ENCODE results near the gene PGBD5.

Gene PGBD5

DNA sequence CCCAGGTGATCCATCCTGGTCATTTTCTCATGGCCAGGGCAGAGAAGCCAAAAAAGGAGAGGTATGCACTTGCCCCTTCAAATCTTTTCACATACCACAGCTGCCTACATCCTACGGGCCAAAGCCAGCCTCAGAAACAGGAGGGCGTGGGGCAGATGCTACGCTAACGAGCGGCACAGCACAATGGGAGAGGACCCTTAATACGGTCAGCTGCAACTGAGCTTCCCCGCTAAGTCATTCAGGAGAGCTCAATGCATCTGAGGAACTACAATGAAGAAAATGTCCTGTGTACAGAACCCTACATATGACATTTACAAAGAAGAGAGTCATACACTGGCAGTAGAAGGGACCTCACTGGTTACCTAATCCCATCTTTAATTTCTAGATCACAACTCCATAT is 78.2 kb downstream of the PGBD5 start:
- no peak for DNase-seq (ENCODE audit: low spot score)

DNA sequence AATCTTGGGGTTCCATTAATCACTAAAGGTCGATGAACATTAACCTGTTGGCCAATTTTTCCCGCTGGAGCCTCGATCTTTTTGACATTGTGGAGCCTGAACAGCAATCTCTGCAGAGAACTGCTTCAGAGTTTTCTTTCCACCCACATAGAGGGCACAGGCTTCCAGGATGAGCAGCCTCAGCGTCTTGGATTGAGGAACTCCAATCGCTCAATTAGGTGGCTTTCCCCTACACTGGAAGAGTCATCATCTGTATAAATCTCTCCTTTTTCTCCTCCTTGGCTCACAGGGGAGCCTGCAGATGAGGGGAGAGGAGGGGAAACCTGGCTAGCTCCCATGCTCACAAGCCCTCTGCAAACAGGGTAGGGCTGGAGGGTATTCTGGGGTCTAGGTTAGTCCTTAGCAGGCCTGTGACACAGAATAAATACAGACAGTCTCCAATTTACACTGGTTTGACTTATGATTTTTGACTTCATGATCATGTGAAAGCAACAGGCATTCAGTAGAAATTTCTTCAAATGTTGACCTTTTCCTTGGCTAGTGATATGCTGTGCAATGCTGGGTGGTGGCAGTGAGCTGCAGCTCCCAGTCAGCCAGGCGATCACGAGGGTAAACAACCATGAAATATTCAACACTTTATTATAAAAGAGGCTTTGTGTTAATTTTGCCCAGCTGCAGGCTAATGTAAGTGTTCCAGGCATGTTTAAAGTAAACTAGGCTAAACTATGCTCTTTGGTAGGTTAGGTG is 80.8 kb downstream of the PGBD5 start:
- DNase-seq (ENCODE audit: low spot score) = no peak

DNA sequence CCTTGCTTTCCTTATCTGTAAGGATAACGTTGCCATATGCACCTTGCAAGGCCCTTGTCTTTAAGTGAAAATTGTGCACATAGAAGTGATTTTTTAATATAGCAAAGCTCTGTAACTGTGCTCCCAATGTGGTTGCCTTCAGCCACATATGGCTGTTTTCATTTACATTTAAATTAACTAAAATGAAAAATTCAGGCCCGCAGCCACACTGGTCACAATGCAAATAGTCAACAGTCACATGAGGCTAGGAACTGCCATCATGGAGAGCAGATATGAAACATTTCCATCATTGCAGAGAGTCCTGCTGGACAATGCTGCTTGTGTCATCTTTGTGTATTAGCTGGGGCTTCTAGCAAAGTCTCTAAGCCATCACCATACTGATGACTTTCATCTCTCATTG is 83.4 kb downstream of the PGBD5 start:
- DNase-seq (ENCODE audit: low spot score) = no peak

DNA sequence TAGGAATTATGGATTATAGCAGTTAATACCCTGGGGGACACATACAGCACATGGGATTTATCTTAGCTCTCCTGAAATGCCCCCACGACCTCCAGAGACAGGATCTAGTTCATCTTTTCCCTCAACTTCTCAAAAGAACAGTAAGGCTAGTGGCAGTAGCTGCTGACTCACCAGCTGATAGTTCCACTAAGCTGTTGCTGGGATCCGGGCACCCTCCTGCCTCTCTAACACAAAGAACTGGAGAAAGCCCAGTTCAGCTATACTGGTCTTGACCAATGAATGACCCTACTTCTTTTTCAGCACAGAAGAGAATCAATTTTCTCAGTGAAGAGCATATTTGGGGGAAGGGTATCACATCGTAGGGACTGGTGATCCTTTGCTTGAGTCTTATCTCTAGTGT is 84.1 kb downstream of the PGBD5 start:
- no peak for DNase-seq (ENCODE audit: low spot score)

DNA sequence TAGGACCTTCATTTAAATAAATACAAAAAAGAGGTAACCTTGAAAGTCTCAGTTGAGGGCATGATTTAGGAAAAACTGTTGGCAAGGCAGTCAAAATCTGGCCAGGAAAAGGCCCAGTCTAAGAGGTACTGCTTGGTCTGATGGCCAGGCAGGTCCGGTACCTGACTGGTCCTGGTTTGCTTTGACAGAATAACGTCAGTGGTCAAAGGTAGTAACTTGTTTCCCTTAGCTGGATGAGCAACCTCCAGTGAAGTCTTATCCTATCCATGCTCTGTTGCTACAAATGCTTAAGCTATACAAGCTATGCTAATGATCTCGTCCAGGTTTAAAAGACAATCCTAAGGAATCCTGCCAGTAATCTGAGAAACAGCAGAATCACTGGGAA is 85.0 kb downstream of the PGBD5 start:
- DNase-seq (ENCODE audit: low spot score) = no peak

DNA sequence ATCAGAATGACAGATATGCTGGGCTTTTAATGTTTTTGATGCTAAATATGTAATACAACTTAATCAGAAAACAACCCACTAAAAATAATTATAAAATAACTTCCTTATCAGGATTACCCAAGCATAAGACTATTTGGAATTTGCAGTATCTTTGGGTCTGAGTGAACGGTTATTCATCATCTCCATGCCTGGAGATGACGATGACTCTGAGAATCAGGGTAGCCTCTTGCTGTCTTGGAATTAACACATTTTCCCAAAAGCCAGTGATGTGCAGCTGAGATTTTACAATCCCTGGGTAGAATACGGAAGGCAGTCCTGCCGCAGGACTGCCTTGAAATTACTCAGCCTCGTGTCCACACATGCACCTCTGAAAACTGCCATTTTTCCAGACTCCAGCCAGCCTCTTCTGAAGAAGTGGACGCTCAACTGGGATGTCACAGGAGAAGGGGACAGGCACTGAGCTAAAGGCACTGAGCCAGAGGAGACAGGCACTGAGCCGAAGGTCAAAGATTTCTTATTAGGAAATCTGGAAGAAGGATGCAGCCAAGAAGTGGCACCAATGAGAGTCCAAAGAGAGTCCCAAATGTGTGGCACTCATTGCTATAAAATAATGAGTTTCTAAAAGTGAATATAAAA is 85.5 kb downstream of the PGBD5 start:
- DNase-seq (ENCODE audit: low spot score) = no peak

DNA sequence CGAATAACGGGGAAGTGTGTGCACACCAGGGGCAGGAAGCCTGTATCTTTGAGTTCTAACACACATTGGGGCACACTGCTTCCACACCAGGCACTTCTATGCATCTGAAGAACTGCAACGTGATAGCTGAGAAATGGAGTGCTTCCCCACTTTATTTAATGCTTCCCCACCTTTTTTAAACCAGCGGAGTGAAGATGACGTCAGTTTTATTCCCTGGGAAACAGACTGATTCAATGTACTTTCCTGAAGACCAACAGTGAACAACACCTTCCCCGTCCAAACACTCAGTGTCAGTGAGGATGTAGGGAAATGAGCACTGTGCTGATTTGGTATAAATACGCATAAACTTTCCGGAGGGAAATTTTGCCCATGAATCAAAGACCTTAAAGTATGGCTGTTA is 87.1 kb downstream of the PGBD5 start:
- DNase-seq (ENCODE audit: low spot score) = no peak

DNA sequence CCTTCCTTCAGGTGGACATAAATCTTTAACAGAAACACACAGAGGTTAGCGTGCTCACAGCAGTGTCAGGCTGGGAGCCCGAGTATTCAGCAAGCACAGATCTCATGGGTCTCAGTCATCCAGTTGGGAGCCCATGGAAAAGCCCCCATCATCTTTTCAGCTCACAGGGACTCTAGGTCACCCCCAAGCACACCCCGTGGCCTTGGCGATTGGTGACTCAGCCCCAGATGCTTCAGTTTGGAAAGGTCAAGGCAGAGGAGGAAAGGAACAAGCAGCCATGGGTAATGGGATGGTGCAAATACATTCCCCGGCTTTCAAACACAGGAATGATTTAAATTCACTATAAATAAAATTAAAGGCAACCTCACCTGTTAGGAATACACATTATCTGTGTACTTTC is 88.9 kb downstream of the PGBD5 start:
- no peak for DNase-seq (ENCODE audit: low spot score)

DNA sequence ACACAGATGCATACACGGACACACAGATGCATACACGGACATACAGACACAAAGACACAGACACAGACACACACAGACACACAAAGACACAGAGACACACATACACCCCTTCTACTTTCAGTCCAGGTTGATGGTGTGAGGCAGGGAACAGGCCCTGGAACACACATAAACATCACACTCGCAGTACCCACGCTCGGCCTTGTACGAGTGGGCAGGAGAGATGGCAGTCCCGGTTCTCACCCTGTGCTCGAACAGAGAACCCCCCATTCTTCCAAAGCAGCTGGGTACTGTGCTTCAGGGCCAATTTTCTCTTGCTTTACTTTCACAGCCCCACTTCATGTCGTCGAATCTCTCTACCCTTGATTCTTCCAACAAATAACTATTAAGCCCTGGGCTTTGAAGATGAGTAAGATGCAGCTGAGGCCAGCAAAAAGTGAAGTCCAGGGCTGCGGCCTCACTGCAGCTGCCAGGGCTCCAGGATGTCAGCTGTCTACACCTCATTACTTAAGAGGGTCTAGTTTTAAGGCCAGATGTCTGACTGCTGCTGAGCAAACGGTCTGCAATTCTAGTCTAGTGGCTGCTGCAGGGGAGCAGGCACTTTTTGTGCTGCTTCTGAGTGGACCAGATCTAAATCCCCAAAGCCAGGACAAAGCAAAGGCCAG is 90.1 kb downstream of the PGBD5 start:
- DNase-seq (ENCODE audit: low spot score) = peak; percentile 28

DNA sequence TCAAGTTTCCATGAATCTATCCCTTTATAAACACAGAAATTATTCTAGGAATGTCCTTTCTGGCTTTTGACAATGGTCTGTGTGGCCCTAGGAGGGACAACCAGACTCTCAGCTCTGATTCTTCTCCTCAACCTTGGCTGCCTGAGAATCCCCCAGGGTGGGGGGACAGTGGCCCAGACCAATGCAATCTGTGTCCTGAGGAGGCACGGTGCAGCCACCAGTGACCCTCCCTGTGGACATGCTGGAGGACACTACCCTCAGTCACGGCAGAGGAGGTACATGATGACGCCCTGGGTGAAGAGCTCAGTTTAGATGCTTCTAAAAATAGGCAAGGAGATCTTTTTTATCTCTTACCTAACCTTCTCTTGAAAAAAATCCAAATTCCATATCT is 91.7 kb downstream of the PGBD5 start:
- no peak for DNase-seq (ENCODE audit: low spot score)

DNA sequence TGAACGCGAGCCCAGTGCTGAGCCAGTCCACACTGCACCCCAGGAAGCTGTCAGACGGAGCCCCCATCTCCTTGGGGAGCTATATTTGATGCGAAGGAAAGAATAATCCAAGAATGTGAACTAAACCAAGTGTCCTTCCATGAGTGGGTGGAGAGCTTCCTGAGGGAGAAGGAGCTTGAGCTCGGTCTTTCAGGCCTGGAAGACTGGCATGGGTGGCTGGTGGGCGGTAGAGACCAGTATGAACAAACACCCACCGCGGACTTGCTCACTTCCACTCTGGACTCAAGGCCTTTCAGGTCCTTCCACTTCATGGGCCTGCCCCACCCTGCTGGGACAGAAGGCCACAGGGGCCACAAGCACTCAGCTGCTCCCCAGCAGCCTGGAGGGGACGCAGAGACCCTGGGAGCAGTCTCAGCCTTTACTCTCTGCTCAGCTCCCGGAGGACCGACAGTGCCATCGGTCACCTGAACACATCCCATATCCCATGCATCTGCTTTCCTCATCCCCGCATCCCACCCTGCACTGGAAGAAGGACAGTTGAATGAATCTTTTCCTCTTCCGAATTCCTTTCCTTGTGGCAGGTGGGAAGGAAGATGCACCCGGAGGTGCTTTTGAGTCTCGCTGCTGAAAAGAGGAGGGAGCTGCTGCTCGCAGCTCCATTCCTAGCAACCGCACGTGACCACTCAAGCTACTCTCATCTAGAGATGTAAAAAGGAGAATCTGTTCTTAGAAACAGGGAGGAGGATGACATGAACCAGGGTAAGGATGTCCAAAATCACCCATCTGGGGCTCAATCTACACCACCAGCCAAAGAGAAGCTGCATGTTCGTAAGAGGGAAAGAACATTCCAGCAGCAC is 92.3 kb downstream of the PGBD5 start:
- no peak for DNase-seq (ENCODE audit: low spot score)

DNA sequence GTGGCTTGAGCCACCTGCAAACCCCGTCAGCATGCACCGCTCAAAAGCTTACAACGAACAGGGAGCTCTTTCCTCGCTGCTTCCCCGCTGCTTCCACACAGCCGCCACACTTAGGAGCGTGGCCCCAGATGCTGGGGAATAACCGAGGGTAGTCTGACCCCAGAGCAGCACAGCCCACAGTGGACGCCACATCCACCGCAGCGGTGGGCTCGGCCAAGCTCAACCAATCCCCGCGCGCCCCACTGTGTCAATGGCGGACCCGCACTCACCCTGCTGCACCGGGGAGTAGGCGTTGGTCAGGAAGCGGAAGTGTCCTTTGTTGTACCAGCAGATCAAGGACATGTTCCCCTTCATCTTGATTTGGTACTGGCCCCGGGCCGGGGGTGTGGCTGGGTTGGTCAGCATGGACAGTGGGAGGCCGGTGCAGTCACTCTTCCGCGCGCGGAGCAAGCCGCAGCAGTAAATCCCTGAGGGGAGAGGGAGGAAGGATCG is 93.5 kb downstream of the PGBD5 start:
- DNase-seq (ENCODE audit: low spot score) = no peak

DNA sequence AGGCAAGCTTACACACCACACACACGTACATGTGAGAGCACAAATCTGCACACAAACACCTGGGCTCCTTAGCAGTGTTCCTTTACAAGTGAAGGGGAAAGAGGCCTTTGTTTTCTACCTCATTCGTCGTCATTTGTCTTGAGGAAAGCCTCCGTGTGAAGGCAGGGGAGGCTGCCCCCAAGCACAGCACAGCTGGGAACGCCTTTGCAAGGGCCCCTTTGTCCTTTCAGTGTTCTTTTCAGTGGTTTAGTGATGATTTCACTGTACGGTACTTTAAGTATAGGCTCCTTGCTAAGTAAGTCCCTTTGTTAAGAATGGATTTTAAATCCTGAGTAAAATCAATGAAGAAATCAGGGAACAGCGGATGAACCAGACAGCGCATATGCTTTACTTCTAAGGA is 94.1 kb downstream of the PGBD5 start:
- DNase-seq (ENCODE audit: low spot score) = no peak

DNA sequence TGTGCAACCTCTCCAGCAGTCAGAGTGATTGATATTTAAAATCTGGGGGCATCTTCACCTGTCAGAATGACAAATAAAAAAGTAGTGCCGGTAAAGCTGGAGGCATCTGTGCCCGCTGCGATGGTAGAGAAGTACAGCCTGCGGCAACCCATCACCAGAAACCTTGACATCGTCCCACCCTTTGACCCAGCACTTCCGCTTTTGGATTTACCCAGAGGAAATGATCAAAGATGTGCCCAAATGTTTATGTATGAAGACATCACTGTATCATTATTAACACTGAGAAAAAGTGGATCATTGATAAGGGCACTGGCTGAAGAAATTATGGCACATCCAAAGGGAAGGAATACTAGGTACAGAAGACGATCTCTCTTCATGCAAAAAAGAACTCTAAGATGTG is 96.0 kb downstream of the PGBD5 start:
- DNase-seq (ENCODE audit: low spot score) = no peak

DNA sequence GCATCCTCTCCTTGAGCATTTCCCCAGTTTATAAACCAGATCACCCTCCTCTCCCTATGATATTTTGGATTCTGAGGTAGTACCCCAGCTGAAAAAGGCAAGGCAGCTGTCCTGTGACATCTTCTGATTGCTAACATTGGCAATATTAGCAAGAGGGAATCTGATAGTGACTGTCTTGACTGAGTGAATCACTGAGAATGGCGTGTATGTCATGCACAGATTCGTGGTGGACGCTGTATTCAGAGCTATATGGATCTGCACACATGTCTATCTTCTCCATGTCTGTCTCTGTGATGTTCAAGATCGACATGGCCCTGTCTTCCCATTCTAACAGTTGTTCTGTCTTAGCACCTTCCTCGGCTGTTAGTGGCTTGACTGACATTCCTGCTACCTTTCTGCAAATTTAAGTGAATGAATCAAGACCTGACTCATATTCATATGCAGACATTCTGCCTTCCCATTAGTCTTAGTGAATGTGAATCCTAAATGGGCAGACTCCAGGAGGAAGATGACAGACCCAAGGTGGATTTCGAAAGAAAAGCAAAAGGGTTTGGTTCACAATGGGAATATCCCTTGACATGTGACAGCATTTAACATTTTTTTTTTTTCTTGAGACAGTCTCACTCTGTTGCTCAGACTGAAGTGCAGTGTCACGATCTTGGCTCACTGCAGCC is 97.7 kb downstream of the PGBD5 start:
- DNase-seq (ENCODE audit: low spot score) = no peak

DNA sequence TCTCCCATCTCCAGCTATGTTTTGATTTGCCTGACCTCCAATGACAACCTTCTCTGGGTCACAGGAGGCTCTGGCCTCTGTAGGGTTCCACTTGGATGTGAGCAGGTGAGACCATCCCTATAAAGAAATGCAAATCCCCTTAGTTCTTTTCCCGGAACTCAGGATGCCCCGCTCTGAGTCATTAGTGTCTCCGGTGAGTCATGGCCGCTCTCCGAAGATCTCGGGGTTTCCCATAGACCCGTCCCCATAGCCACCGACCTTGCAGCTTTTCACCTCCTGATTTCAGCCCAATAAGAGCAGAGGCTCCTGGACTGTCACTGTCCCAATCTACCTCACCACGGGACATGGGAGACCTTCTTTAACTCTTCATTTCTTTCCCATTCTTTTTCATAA is 98.2 kb downstream of the PGBD5 start:
- DNase-seq (ENCODE audit: low spot score) = no peak

DNA sequence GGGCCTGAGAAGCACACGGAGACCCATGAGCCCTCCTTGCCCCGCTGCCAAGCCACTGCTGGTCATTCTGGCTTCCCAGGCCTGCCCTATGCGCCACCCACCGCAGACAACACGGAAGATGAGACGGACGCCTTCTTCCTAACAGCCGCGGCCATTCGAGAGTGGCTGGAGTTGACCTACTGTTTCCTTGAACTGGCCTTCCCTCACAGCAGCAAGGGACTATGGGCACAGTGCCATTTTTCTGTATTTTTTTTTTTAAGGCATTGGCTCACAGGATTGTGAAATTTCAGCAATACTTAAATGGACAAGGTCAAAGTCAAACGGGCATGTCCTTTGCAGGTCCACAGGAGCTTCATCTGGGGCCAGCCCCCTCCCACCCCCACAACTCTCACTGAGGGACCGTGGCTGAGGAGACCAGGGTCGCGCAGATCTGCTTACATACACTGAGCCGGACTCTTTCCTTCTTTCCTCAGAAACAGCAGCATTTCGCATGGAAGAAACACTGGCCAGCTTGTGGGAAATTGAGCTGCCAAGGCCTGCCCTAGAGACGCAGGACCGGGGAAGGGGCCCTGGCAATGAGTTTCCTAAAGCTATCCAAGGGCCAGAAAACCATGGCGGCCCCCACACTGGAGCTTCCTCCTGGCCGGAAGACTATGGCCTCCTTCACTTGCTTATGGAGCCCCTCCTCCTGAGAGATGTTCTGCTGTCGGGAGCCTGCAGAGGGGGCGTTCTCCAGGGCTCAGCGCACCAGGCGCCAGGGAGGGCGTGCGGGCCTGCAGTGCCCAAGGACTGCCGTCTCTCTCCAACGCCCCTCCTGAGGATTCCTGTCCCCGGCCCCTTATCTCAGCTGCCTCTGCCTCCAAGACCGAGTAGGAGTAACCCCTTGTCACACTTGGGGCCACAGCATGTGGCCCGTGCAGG is 98.9 kb downstream of the PGBD5 start:
- no peak for DNase-seq (ENCODE audit: low spot score)

DNA sequence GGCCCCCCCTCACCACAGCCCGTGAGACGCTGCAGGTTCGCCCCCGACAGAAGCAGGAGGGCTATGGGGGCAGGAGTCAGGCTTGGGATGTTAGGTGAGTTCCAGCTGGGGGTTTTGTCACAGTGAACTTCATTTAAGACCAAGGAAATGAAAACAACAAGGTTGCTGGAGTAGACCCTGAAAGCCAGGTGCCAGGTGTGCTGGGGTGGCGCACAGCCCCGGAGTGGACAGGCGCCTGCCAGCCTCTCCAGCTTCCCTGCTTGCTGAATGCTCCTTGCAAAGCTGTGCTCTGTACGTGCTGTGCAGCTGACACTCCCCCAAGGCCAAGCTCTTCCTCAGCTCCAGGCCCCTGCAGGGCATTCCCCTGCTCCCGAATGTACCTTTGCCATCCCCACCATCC is 102.4 kb downstream of the PGBD5 start:
- DNase-seq (ENCODE audit: low spot score) = no peak

DNA sequence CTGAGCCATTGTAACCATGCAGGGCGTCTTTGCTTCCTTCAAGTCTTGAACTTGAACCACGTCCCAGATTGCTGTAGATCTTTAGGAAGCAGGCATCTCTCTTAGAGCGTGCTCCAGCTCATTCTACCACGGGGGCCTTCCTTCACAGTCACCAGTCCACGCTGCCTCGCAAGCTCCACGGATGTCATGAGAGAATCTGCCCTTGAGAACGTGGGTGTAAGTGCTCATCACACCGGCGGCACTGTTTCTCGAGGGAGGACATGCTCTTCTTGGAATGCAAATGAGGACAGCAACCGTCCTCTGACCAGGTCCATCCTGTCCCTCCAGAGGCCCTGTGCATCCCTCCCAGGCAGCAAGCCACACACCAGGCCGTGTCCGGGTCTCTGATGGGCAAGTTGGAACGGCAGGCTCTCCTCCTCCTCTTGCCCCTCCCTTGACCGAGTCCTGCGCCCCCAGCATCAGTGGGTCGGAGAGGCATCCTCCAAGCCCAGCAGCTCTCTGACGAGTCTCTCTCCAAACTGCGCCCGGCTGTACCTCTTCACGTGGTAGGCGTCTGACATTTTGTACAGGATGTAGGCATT is 103.1 kb downstream of the PGBD5 start:
- DNase-seq (ENCODE audit: low spot score) = no peak

DNA sequence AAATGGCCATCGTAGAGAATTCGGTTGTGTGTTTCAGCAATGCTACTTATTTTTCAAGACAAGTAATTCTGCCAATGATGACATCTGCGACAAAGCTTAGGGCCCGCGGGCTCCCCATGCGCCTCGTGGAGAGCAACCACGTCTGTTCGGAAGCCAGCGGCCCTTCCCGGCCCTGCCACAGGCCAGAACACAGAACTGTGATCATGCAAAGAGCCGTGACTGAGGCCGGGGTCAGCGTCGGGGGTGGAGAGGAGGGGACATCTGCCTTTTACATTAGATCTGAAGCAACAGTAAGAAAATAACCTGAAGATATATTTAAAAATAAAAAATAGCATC is 103.7 kb downstream of the PGBD5 start:
- DNase-seq (ENCODE audit: low spot score) = no peak
